ENCODE data around the gene SOX9.

SOX9 gene

GRCh38 chr17:72134608-72135394 is 14.0 kb downstream of the SOX9 start:
- no peak for TF ChIP-seq FOXP2 (optimal IDR thresholded peaks at IDR 0.05; ENCODE audit: borderline replicate concordance, extremely low read depth, extremely low read length, insufficient read depth)
- no peak for TF ChIP-seq TAF1 (IDR thresholded peaks at IDR 0.05; ENCODE audit: borderline replicate concordance, insufficient read depth, low read length)
- no peak for TF ChIP-seq POLR2AphosphoS5 (IDR thresholded peaks at IDR 0.05; ENCODE audit: low read depth, low read length)
- no peak for TF ChIP-seq REST (IDR thresholded peaks at IDR 0.05; ENCODE audit: insufficient read depth in 1 of 2, low read depth in 2 of 2, low read length in 2 of 2)
- no peak for TF ChIP-seq SIN3A (IDR thresholded peaks at IDR 0.05; ENCODE audit: borderline replicate concordance, insufficient read depth, low read length)

GRCh38 chr17:72135546-72136325 is 14.9 kb downstream of the SOX9 start:
- no peak for TF ChIP-seq FOXP2 (optimal IDR thresholded peaks at IDR 0.05; ENCODE audit: borderline replicate concordance, extremely low read depth, extremely low read length, insufficient read depth)
- no peak for TF ChIP-seq SIN3A (IDR thresholded peaks at IDR 0.05; ENCODE audit: borderline replicate concordance, insufficient read depth, low read length)
- no peak for TF ChIP-seq POLR2AphosphoS5 (IDR thresholded peaks at IDR 0.05; ENCODE audit: low read depth, low read length)
- TF ChIP-seq TAF1 (IDR thresholded peaks at IDR 0.05; ENCODE audit: borderline replicate concordance, insufficient read depth, low read length), result no peak
- TF ChIP-seq REST (IDR thresholded peaks at IDR 0.05; ENCODE audit: insufficient read depth in 1 of 2, low read depth in 2 of 2, low read length in 2 of 2), result no peak

- TF ChIP-seq FOXP2 (optimal IDR thresholded peaks at IDR 0.05; ENCODE audit: borderline replicate concordance, extremely low read depth, extremely low read length, insufficient read depth), result no peak
- TF ChIP-seq SIN3A (IDR thresholded peaks at IDR 0.05; ENCODE audit: borderline replicate concordance, insufficient read depth, low read length), result no peak
- no peak for TF ChIP-seq POLR2AphosphoS5 (IDR thresholded peaks at IDR 0.05; ENCODE audit: low read depth, low read length)
- TF ChIP-seq TAF1 (IDR thresholded peaks at IDR 0.05; ENCODE audit: borderline replicate concordance, insufficient read depth, low read length), result no peak
- no peak for TF ChIP-seq REST (IDR thresholded peaks at IDR 0.05; ENCODE audit: insufficient read depth in 1 of 2, low read depth in 2 of 2, low read length in 2 of 2)
These were observed 15.9 kb downstream of the SOX9 start for GRCh38 chr17:72136692-72137091.

- TF ChIP-seq POLR2AphosphoS5 (IDR thresholded peaks at IDR 0.05; ENCODE audit: low read depth, low read length), result no peak
- TF ChIP-seq SIN3A (IDR thresholded peaks at IDR 0.05; ENCODE audit: borderline replicate concordance, insufficient read depth, low read length), result no peak
- no peak for TF ChIP-seq REST (IDR thresholded peaks at IDR 0.05; ENCODE audit: insufficient read depth in 1 of 2, low read depth in 2 of 2, low read length in 2 of 2)
- no peak for TF ChIP-seq TAF1 (IDR thresholded peaks at IDR 0.05; ENCODE audit: borderline replicate concordance, insufficient read depth, low read length)
- no peak for TF ChIP-seq FOXP2 (optimal IDR thresholded peaks at IDR 0.05; ENCODE audit: borderline replicate concordance, extremely low read depth, extremely low read length, insufficient read depth)
These were observed 16.3 kb downstream of the SOX9 start for GRCh38 chr17:72137161-72137560.
